Epithelial cell of proximal tubule (primary cell): Measurements from ENCODE around the gene PCDHB10. TPM values are rescaled to one million over a fixed set of nuclear protein-coding genes. Genes with fewer than 3 reads are reported as not detected.

Source experiments
- DNase-seq: peaks from one replicate; pipeline ENCODE4 v3.0.0-alpha.2; 2011; ENCODE audit warnings: low read depth
- H3K4me3 ChIP-seq: 2 replicates; pipeline ENCODE4 v1.5.1; 2011; ENCODE audit warnings: low read depth, mild to moderate bottlenecking, low read length
- total RNA-seq: library from RNA; depleted of rRNA; stranded (reverse); fragments of >200 nt; gene quantifications from 2 replicates; pipeline ENCODE4 v1.2.3, GENCODE V29; 2015
- TF ChIP-seq, protein P1 (sequence below): conservative IDR thresholded peaks from 2 replicates; pipeline ENCODE4 v1.5.1; 2012; ENCODE audit warnings: low read depth, mild to moderate bottlenecking, low read length

The PCDHB10 gene
- total RNA-seq, 1 donor from 2014 or later, result under 0.01 TPM

DNA sequence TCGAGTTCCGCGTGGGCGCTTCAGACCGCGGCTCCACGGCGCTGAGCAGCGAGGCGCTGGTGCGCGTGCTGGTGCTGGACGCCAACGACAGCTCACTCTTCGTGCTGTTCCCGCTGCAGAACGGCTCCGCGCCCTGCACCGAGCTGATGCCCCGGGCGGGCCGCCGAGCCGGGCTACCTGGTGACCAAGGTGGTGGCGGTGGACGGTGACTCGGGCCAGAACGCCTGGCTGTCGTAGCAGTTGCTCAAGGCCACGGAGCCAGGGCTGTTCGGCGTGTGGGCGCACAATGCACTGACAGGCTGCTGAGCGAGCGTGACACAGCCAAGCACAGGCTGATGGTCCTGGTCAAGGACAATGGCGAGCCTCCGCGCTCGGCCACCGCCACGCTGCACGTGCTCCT is 49.3 kb downstream of the PCDHB10 start:
- no peak overlapping the region for H3K4me3 ChIP-seq
- TF ChIP-seq, protein P1, sequence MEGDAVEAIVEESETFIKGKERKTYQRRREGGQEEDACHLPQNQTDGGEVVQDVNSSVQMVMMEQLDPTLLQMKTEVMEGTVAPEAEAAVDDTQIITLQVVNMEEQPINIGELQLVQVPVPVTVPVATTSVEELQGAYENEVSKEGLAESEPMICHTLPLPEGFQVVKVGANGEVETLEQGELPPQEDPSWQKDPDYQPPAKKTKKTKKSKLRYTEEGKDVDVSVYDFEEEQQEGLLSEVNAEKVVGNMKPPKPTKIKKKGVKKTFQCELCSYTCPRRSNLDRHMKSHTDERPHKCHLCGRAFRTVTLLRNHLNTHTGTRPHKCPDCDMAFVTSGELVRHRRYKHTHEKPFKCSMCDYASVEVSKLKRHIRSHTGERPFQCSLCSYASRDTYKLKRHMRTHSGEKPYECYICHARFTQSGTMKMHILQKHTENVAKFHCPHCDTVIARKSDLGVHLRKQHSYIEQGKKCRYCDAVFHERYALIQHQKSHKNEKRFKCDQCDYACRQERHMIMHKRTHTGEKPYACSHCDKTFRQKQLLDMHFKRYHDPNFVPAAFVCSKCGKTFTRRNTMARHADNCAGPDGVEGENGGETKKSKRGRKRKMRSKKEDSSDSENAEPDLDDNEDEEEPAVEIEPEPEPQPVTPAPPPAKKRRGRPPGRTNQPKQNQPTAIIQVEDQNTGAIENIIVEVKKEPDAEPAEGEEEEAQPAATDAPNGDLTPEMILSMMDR, result no peak
- DNase-seq, result no peak

Other genes starting within 250 kb of the PCDHB10 start
- gene PCDHAC2, start 225.9 kb upstream of the PCDHB10 start, total RNA-seq, result not detected in 2 replicates
- not detected in 2 replicates for gene PCDHB1, start 141.0 kb upstream of the PCDHB10 start, total RNA-seq
- gene PCDHB2, start 97.7 kb upstream of the PCDHB10 start, total RNA-seq, result under 0.01 and 0.17 TPM in 2 replicates
- 0.22 and 0.23 TPM in 2 replicates for gene PCDHB3, start 91.9 kb upstream of the PCDHB10 start, total RNA-seq
- not detected in 2 replicates for gene PCDHB4, start 70.5 kb upstream of the PCDHB10 start, total RNA-seq
- gene PCDHB5, start 57.1 kb upstream of the PCDHB10 start, total RNA-seq, result 0.22 and 0.63 TPM in 2 replicates
- not detected in 2 replicates for gene PCDHB6, start 42.3 kb upstream of the PCDHB10 start, total RNA-seq
- gene PCDHB7, start 19.7 kb upstream of the PCDHB10 start, total RNA-seq, result not detected in 2 replicates
- gene PCDHB8, start 14.6 kb upstream of the PCDHB10 start, total RNA-seq, result not detected in 2 replicates
- gene PCDHB16, start 10.0 kb upstream of the PCDHB10 start, total RNA-seq, result under 0.01 and 0.07 TPM in 2 replicates
- gene PCDHB9, start 5.2 kb upstream of the PCDHB10 start, total RNA-seq, result not detected in 2 replicates
- 0.06 and 0.07 TPM in 2 replicates for gene PCDHB11, start 7.3 kb downstream of the PCDHB10 start, total RNA-seq
- not detected in 2 replicates for gene PCDHB12, start 16.4 kb downstream of the PCDHB10 start, total RNA-seq
- 0.23 and 0.29 TPM in 2 replicates for gene PCDHB13, start 21.6 kb downstream of the PCDHB10 start, total RNA-seq
- under 0.01 and 0.23 TPM in 2 replicates for gene PCDHB14, start 31.0 kb downstream of the PCDHB10 start, total RNA-seq
- 0.07 and 0.29 TPM in 2 replicates for gene PCDHB15, start 53.0 kb downstream of the PCDHB10 start, total RNA-seq
- 0.29 TPM in 1 of 2 replicates, not detected in the other for gene SLC25A2, start 111.7 kb downstream of the PCDHB10 start, total RNA-seq
- 40.6 and 41.0 TPM in 2 replicates for gene TAF7, start 128.4 kb downstream of the PCDHB10 start, total RNA-seq
- gene PCDHGA1, start 138.2 kb downstream of the PCDHB10 start, total RNA-seq, result 0.29 and 0.75 TPM in 2 replicates
- gene PCDHGA2, start 146.4 kb downstream of the PCDHB10 start, total RNA-seq, result 0.23 and 0.72 TPM in 2 replicates
- gene PCDHGA3, start 151.5 kb downstream of the PCDHB10 start, total RNA-seq, result 0.36 and 0.52 TPM in 2 replicates
- 0.12 and 0.29 TPM in 2 replicates for gene PCDHGB1, start 157.7 kb downstream of the PCDHB10 start, total RNA-seq
- gene PCDHGA4, start 162.7 kb downstream of the PCDHB10 start, total RNA-seq, result 0.22 and 0.92 TPM in 2 replicates
- gene PCDHGB2, start 167.6 kb downstream of the PCDHB10 start, total RNA-seq, result 0.43 and 0.98 TPM in 2 replicates
- gene PCDHGA5, start 171.8 kb downstream of the PCDHB10 start, total RNA-seq, result 0.14 and 0.63 TPM in 2 replicates
- gene PCDHGB3, start 177.9 kb downstream of the PCDHB10 start, total RNA-seq, result 0.14 and 1.1 TPM in 2 replicates
- 0.35 and 0.36 TPM in 2 replicates for gene PCDHGA6, start 181.5 kb downstream of the PCDHB10 start, total RNA-seq
- gene PCDHGA7, start 190.4 kb downstream of the PCDHB10 start, total RNA-seq, result 0.23 and 0.29 TPM in 2 replicates
- 1.7 and 4.7 TPM in 2 replicates for gene PCDHGB4, start 195.3 kb downstream of the PCDHB10 start, total RNA-seq
- gene PCDHGA8, start 200.3 kb downstream of the PCDHB10 start, total RNA-seq, result 0.14 and 1.0 TPM in 2 replicates
- gene PCDHGB5, start 205.6 kb downstream of the PCDHB10 start, total RNA-seq, result 4.0 and 6.5 TPM in 2 replicates
- gene PCDHGA9, start 210.4 kb downstream of the PCDHB10 start, total RNA-seq, result 1.1 and 1.9 TPM in 2 replicates
- 1.4 and 3.4 TPM in 2 replicates for gene PCDHGB6, start 215.7 kb downstream of the PCDHB10 start, total RNA-seq
- 0.58 and 1.9 TPM in 2 replicates for gene PCDHGA10, start 220.6 kb downstream of the PCDHB10 start, total RNA-seq
- gene PCDHGB7, start 225.3 kb downstream of the PCDHB10 start, total RNA-seq, result 0.65 and 2.8 TPM in 2 replicates
- gene PCDHGA11, start 228.7 kb downstream of the PCDHB10 start, total RNA-seq, result 2.6 and 2.7 TPM in 2 replicates
- 1.8 and 1.9 TPM in 2 replicates for gene PCDHGA12, start 238.2 kb downstream of the PCDHB10 start, total RNA-seq